Brain microvascular endothelial cell (primary cell): ENCODE measurements around the gene HSPA1L.
A peak's percentile ranks its signal among the peaks of the same experiment; 100 is the strongest.

Source experiments
- DNase-seq: peaks from one replicate; pipeline ENCODE4 v3.0.0-alpha.2; 2020
- H3K27ac ChIP-seq: fragments of 250-450 bp; sonication (Bioruptor Pico); 2 replicates; pipeline ENCODE4 v1.5.1; 2020; ENCODE audit warnings: mild to moderate bottlenecking, moderate library complexity
- H3K27me3 ChIP-seq: fragments of 250-450 bp; sonication (Bioruptor Pico); replicated peaks from 2 replicates; pipeline ENCODE4 v1.5.1; 2020; ENCODE audit warnings: mild to moderate bottlenecking
- H3K36me3 ChIP-seq: fragments of 250-450 bp; sonication (Bioruptor Pico); replicated peaks from 2 replicates; pipeline ENCODE4 v1.5.1; 2020; ENCODE audit warnings: mild to moderate bottlenecking
- H3K4me3 ChIP-seq: 2 replicates; pipeline ENCODE4 v1.5.1; 2011; ENCODE audit warnings: low read depth, mild to moderate bottlenecking, control low read depth, low read length, moderate library complexity
- CTCF ChIP-seq: IDR thresholded peaks from 2 replicates; pipeline ENCODE4 v1.5.1; 2011; ENCODE audit warnings: low read depth, mild to moderate bottlenecking, moderate library complexity, low read length, control low read depth, inconsistent platforms; ENCODE audit errors: missing control alignments
- in situ Hi-C: cut with HindIII; loops from 2 replicates; pipeline ENCODE4 v1.10.0; 2017; ENCODE audit warnings: low sequenced_read_pairs, low pct_ligation_motif_present

Gene HSPA1L

GRCh38 chr6:31778999-31779885 lies 35.8 kb downstream of the HSPA1L start:
- DNase-seq = no peak
- no peak overlapping the region for H3K27ac ChIP-seq
- no peaks in the 10 kb centered on the region for H3K27me3 ChIP-seq
- no peak overlapping the region for H3K4me3 ChIP-seq
- no peak for TF ChIP-seq CTCF
- H3K36me3 ChIP-seq = peaks cover 69% of the 10 kb centered on the region
- in situ Hi-C loops = no loop called here

GRCh38 chr6:31778193-31778592 lies 36.9 kb downstream of the HSPA1L start:
- DNase-seq = no peak
- peaks cover 58% of the 10 kb centered on the region for H3K36me3 ChIP-seq
- no peak for TF ChIP-seq CTCF
- H3K27me3 ChIP-seq = no peaks in the 10 kb centered on the region
- no peak overlapping the region for H3K27ac ChIP-seq
- in situ Hi-C loops = no loop called here
- H3K4me3 ChIP-seq = no peak overlapping the region

GRCh38 chr6:31777667-31778050 lies 37.4 kb downstream of the HSPA1L start:
- in situ Hi-C loops = no loop called here
- Histone ChIP-seq H3K27me3 (no peaks in the 10 kb centered on the region), H3K27ac (peak overlapping the region; percentile 30), H3K36me3 (peaks cover 53% of the 10 kb centered on the region), H3K4me3 (no peak overlapping the region)
- TF ChIP-seq CTCF = no peak
- DNase-seq = no peak

GRCh38 chr6:31776989-31777666 lies 38.0 kb downstream of the HSPA1L start, which contains the start of gene VWA7:
Gene VWA7 (minus strand): TSS chr6:31777328. CDS start chr6:31776779, 549 bp downstream.
- Histone ChIP-seq H3K27me3 (no peaks in the 10 kb centered on the region), H3K27ac (peak within 1 kb of the TSS; percentile 30), H3K4me3 (no peak within 1 kb of the TSS), H3K36me3 (peaks cover 48% of the 10 kb centered on the region)
- DNase-seq = peak; percentile 54
- in situ Hi-C loops = no loop called here
- no peak for TF ChIP-seq CTCF

GRCh38 chr6:31776485-31776988 lies 38.5 kb downstream of the HSPA1L start:
- DNase-seq = no peak
- H3K27ac ChIP-seq = no peak overlapping the region

More at GRCh38 chr6:31776485-31776988, 38.5 kb downstream of the HSPA1L start:
- Histone ChIP-seq H3K4me3 (no peak overlapping the region), H3K36me3 (peaks cover 42% of the 10 kb centered on the region), H3K27me3 (no peaks in the 10 kb centered on the region)
- in situ Hi-C loops = no loop called here
- no peak for TF ChIP-seq CTCF
